HepG2 (cell line): Measurements from ENCODE around the gene PIANP. TPM values are rescaled to one million over a fixed set of nuclear protein-coding genes. Genes with fewer than 3 reads are reported as not detected.

ENCODE experiments used
- AGO2 ChIP-seq: fragments of 200-400 bp; formaldehyde crosslinking; optimal IDR thresholded peaks from 2 replicates; pipeline ENCODE3; 2017; ENCODE audit warnings: mild to moderate bottlenecking, low read depth, low read length, moderate library complexity
- CAMTA2 ChIP-seq: sonication (generic); formaldehyde crosslinking; IDR thresholded peaks from 2 replicates; pipeline ENCODE4 v1.4.0; 2020; ENCODE audit warnings: mild to moderate bottlenecking, missing genetic modification reagents, borderline replicate concordance
- CREB1 ChIP-seq, 2 experiments: fragments of 450-650 bp in 1 of 2; IDR thresholded peaks; 2 replicates each; pipeline ENCODE4 v1.6.1; 2016 to 2017; ENCODE audit warnings: control low read depth in 1 of 2, mild to moderate bottlenecking in 1 of 2, missing compliant biosample characterization in 1 of 2, missing genetic modification characterization in 1 of 2
- PAF1 ChIP-seq: IDR thresholded peaks from 2 replicates; pipeline ENCODE4 v1.6.1; 2016; ENCODE audit warnings: missing genetic modification reagents, missing compliant biosample characterization
- RBFOX2 ChIP-seq: fragments of 200-400 bp; formaldehyde crosslinking; IDR thresholded peaks from 2 replicates; pipeline ENCODE4 v1.6.1; 2017; ENCODE audit warnings: low read depth, mild to moderate bottlenecking, low read length
- RXRB ChIP-seq: IDR thresholded peaks from 2 replicates; pipeline ENCODE4 v1.6.1; 2016; ENCODE audit warnings: borderline replicate concordance, missing genetic modification reagents, missing compliant biosample characterization
- SIX1 ChIP-seq: sonication (generic); formaldehyde crosslinking; IDR thresholded peaks from 2 replicates; pipeline ENCODE4 v1.4.0; 2020; ENCODE audit warnings: missing genetic modification reagents, borderline replicate concordance
- SP2 ChIP-seq: sonication (generic); formaldehyde crosslinking; IDR thresholded peaks from 2 replicates; pipeline ENCODE4 v1.5.1; 2020; ENCODE audit warnings: mild to moderate bottlenecking, missing genetic modification reagents
- ZNF17 ChIP-seq: sonication (generic); formaldehyde crosslinking; IDR thresholded peaks from 2 replicates; pipeline ENCODE4 v1.5.0; 2020; ENCODE audit warnings: mild to moderate bottlenecking, missing genetic modification reagents
- ZNF331 ChIP-seq: sonication (generic); formaldehyde crosslinking; IDR thresholded peaks from 2 replicates; pipeline ENCODE4 v1.4.0; 2020; ENCODE audit warnings: missing genetic modification reagents
- polyA plus RNA-seq, 8 experiments: library from polyadenylated mRNA; depleted of rRNA in 3 of 8; stranded (reverse) in 7 of 8; unstranded in 1 of 8; fragments of >200 nt; fragmentation: Illumina TruSeq in 4 of 8; extraction: Trizol in 4 of 8; gene quantifications; 2 replicates each; pipeline versions ENCODE4 v1.2.1 to v1.2.3, GENCODE V29; 2011 to 2016; ENCODE audit warnings: low read depth in 4 of 8, missing spikeins in 1 of 8, mixed read lengths in 1 of 8; ENCODE audit not compliant: insufficient read depth in 1 of 8
- total RNA-seq, 5 experiments: library from RNA; depleted of rRNA; stranded (reverse); fragments of >200 nt; fragmentation: Illumina TruSeq; extraction: Trizol; gene quantifications; 2 replicates each; pipeline ENCODE4 v1.2.3, GENCODE V29; 2016; ENCODE audit warnings: low read depth in 1 of 5
- TF ChIP-seq, protein P1 (sequence below): sonication (generic); formaldehyde crosslinking; IDR thresholded peaks from 2 replicates; pipeline ENCODE4 v1.4.0; 2020; ENCODE audit warnings: missing genetic modification reagents
- TF ChIP-seq, protein P2 (sequence below): IDR thresholded peaks from 2 replicates; pipeline ENCODE4 v1.6.1; 2016
- TF ChIP-seq, protein P3 (sequence below): sonication (generic); formaldehyde crosslinking; IDR thresholded peaks from 2 replicates; pipeline ENCODE4 v1.4.0; 2020; ENCODE audit warnings: missing genetic modification reagents, borderline replicate concordance
- TF ChIP-seq, protein P4 (sequence below): sonication (generic); formaldehyde crosslinking; IDR thresholded peaks from 2 replicates; pipeline ENCODE4 v1.4.0; 2020; ENCODE audit warnings: missing genetic modification reagents, borderline replicate concordance
- TF ChIP-seq, protein P5 (sequence below): sonication (generic); formaldehyde crosslinking; IDR thresholded peaks from 2 replicates; pipeline ENCODE4 v1.9.0; 2021; ENCODE audit warnings: missing genetic modification reagents, borderline replicate concordance

PIANP gene
- total and polyA plus RNA-seq, 2 of the 13 experiments (the other 11 are each of a cell fraction or from before 2014, with no cell fraction given): not detected

DNA sequence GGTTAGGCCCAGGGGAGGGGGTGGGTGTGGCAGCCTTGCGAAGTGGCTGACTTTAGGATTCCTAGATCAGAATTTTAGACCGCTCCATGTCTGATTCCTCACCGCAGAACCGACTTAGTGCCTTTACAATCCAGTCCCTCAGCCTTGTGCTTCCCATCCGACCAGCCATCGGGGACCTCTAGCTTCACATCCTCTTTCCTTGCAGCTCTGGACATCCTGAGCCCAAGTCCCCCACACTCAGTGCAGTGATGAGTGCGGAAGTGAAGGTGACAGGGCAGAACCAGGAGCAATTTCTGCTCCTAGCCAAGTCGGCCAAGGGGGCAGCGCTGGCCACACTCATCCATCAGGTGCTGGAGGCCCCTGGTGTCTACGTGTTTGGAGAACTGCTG, 23.8 kb upstream of the PIANP start (continued):
- TF ChIP-seq AGO2 (no peak), ZNF17 (no peak), RXRB (CRISPR knock-in tag) (no peak), CREB1 (IDR thresholded peaks at IDR 0.05) (no peak), CREB1 (CRISPR knock-in tag; IDR thresholded peaks at IDR 0.05) (no peak), SP2 (no peak), RBFOX2 (no peak), CAMTA2 (CRISPR knock-in tag) (no peak), SIX1 (CRISPR knock-in tag) (no peak), PAF1 (CRISPR knock-in tag) (no peak), ZNF331 (no peak)
- TF ChIP-seq, protein P1, sequence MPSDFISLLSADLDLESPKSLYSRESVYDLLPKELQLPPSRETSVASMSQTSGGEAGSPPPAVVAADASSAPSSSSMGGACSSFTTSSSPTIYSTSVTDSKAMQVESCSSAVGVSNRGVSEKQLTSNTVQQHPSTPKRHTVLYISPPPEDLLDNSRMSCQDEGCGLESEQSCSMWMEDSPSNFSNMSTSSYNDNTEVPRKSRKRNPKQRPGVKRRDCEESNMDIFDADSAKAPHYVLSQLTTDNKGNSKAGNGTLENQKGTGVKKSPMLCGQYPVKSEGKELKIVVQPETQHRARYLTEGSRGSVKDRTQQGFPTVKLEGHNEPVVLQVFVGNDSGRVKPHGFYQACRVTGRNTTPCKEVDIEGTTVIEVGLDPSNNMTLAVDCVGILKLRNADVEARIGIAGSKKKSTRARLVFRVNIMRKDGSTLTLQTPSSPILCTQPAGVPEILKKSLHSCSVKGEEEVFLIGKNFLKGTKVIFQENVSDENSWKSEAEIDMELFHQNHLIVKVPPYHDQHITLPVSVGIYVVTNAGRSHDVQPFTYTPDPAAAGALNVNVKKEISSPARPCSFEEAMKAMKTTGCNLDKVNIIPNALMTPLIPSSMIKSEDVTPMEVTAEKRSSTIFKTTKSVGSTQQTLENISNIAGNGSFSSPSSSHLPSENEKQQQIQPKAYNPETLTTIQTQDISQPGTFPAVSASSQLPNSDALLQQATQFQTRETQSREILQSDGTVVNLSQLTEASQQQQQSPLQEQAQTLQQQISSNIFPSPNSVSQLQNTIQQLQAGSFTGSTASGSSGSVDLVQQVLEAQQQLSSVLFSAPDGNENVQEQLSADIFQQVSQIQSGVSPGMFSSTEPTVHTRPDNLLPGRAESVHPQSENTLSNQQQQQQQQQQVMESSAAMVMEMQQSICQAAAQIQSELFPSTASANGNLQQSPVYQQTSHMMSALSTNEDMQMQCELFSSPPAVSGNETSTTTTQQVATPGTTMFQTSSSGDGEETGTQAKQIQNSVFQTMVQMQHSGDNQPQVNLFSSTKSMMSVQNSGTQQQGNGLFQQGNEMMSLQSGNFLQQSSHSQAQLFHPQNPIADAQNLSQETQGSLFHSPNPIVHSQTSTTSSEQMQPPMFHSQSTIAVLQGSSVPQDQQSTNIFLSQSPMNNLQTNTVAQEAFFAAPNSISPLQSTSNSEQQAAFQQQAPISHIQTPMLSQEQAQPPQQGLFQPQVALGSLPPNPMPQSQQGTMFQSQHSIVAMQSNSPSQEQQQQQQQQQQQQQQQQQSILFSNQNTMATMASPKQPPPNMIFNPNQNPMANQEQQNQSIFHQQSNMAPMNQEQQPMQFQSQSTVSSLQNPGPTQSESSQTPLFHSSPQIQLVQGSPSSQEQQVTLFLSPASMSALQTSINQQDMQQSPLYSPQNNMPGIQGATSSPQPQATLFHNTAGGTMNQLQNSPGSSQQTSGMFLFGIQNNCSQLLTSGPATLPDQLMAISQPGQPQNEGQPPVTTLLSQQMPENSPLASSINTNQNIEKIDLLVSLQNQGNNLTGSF (CRISPR knock-in tag): no peak
- TF ChIP-seq, protein P2, sequence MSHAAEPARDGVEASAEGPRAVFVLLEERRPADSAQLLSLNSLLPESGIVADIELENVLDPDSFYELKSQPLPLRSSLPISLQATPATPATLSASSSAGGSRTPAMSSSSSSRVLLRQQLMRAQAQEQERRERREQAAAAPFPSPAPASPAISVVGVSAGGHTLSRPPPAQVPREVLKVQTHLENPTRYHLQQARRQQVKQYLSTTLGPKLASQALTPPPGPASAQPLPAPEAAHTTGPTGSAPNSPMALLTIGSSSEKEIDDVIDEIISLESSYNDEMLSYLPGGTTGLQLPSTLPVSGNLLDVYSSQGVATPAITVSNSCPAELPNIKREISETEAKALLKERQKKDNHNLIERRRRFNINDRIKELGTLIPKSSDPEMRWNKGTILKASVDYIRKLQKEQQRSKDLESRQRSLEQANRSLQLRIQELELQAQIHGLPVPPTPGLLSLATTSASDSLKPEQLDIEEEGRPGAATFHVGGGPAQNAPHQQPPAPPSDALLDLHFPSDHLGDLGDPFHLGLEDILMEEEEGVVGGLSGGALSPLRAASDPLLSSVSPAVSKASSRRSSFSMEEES (CRISPR knock-in tag): no peak
- TF ChIP-seq, protein P3, sequence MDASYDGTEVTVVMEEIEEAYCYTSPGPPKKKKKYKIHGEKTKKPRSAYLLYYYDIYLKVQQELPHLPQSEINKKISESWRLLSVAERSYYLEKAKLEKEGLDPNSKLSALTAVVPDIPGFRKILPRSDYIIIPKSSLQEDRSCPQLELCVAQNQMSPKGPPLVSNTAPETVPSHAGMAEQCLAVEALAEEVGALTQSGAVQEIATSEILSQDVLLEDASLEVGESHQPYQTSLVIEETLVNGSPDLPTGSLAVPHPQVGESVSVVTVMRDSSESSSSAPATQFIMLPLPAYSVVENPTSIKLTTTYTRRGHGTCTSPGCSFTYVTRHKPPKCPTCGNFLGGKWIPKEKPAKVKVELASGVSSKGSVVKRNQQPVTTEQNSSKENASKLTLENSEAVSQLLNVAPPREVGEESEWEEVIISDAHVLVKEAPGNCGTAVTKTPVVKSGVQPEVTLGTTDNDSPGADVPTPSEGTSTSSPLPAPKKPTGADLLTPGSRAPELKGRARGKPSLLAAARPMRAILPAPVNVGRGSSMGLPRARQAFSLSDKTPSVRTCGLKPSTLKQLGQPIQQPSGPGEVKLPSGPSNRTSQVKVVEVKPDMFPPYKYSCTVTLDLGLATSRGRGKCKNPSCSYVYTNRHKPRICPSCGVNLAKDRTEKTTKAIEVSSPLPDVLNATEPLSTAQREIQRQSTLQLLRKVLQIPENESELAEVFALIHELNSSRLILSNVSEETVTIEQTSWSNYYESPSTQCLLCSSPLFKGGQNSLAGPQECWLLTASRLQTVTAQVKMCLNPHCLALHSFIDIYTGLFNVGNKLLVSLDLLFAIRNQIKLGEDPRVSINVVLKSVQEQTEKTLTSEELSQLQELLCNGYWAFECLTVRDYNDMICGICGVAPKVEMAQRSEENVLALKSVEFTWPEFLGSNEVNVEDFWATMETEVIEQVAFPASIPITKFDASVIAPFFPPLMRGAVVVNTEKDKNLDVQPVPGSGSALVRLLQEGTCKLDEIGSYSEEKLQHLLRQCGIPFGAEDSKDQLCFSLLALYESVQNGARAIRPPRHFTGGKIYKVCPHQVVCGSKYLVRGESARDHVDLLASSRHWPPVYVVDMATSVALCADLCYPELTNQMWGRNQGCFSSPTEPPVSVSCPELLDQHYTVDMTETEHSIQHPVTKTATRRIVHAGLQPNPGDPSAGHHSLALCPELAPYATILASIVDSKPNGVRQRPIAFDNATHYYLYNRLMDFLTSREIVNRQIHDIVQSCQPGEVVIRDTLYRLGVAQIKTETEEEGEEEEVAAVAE: no peak
- TF ChIP-seq, protein P4, sequence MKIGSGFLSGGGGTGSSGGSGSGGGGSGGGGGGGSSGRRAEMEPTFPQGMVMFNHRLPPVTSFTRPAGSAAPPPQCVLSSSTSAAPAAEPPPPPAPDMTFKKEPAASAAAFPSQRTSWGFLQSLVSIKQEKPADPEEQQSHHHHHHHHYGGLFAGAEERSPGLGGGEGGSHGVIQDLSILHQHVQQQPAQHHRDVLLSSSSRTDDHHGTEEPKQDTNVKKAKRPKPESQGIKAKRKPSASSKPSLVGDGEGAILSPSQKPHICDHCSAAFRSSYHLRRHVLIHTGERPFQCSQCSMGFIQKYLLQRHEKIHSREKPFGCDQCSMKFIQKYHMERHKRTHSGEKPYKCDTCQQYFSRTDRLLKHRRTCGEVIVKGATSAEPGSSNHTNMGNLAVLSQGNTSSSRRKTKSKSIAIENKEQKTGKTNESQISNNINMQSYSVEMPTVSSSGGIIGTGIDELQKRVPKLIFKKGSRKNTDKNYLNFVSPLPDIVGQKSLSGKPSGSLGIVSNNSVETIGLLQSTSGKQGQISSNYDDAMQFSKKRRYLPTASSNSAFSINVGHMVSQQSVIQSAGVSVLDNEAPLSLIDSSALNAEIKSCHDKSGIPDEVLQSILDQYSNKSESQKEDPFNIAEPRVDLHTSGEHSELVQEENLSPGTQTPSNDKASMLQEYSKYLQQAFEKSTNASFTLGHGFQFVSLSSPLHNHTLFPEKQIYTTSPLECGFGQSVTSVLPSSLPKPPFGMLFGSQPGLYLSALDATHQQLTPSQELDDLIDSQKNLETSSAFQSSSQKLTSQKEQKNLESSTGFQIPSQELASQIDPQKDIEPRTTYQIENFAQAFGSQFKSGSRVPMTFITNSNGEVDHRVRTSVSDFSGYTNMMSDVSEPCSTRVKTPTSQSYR (CRISPR knock-in tag): no peak
- TF ChIP-seq, protein P5, sequence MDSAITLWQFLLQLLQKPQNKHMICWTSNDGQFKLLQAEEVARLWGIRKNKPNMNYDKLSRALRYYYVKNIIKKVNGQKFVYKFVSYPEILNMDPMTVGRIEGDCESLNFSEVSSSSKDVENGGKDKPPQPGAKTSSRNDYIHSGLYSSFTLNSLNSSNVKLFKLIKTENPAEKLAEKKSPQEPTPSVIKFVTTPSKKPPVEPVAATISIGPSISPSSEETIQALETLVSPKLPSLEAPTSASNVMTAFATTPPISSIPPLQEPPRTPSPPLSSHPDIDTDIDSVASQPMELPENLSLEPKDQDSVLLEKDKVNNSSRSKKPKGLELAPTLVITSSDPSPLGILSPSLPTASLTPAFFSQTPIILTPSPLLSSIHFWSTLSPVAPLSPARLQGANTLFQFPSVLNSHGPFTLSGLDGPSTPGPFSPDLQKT (CRISPR knock-in tag): no peak
